Lung (tissue), 12 donors: ENCODE data around the gene CHAF1A. TPM values are rescaled to one million over a fixed set of nuclear protein-coding genes. Genes with fewer than 3 reads are reported as not detected.

ENCODE experiments used
- ATAC-seq: fragments of 200-7000 bp; cut with Tn5 transposase; one replicate; pipeline ENCODE4 v1.9.1; 2020; ENCODE audit warnings: moderate number of reproducible peaks; ENCODE audit not compliant: insufficient read depth, low FRiP score
- DNase-seq, 3 donors: peaks; one replicate each; pipeline ENCODE4 v3.0.0-alpha.2; 2013 to 2017
- H3K27ac ChIP-seq, 2 donors: one replicate each; pipeline ENCODE4 v1.5.1; 2013; ENCODE audit warnings: mild to moderate bottlenecking in 2 of 2, moderate library complexity in 2 of 2, control low read depth in 1 of 2, inconsistent platforms in 1 of 2, low read depth in 1 of 2, low read length in 1 of 2
- H3K27me3 ChIP-seq, 3 donors: one replicate each; pipeline ENCODE4 v1.5.1; 2013; ENCODE audit warnings: low read length in 2 of 3; ENCODE audit not compliant: control insufficient read depth in 3 of 3, insufficient read depth in 3 of 3
- H3K36me3 ChIP-seq, 4 donors: one replicate each; pipeline ENCODE4 v1.5.1; 2013; ENCODE audit warnings: low read length in 4 of 4, mild to moderate bottlenecking in 1 of 4, moderate library complexity in 1 of 4; ENCODE audit not compliant: control insufficient read depth in 4 of 4, insufficient read depth in 4 of 4
- H3K4me1 ChIP-seq, 5 donors: one replicate each; pipeline ENCODE4 v1.5.1; 2013; ENCODE audit warnings: low read length in 5 of 5, mild to moderate bottlenecking in 2 of 5, moderate library complexity in 1 of 5; ENCODE audit not compliant: control insufficient read depth in 5 of 5, insufficient read depth in 5 of 5
- H3K4me3 ChIP-seq: one replicate; pipeline ENCODE4 v1.5.1; 2013; ENCODE audit warnings: mild to moderate bottlenecking, control low read depth, moderate library complexity
- H3K9ac ChIP-seq, 2 donors: one replicate each; pipeline ENCODE4 v1.5.1; 2013; ENCODE audit warnings: low read length in 2 of 2, control low read depth in 1 of 2; ENCODE audit not compliant: insufficient read depth in 1 of 2
- H3K9me3 ChIP-seq, 4 donors: one replicate each; pipeline ENCODE4 v1.5.1; 2013; ENCODE audit warnings: low read length in 3 of 4, mild to moderate bottlenecking in 1 of 4, moderate library complexity in 1 of 4; ENCODE audit not compliant: control insufficient read depth in 4 of 4, insufficient read depth in 3 of 4
- WGBS, 2 donors: extraction: QIAGEN DNeasy Blood & Tissue Kit; methylation state at CpG; one replicate each; pipeline ENCODE4 v1.1.7; 2013; 5-methylcytosine and 5-hydroxymethylcytosine counted together
- polyA plus RNA-seq, 2 donors: library from polyadenylated mRNA; stranded (reverse); fragments of 200-250 nt; gene quantifications; one replicate each; pipeline ENCODE4 v1.2.1, GENCODE V29; 2013
- total RNA-seq, 2 donors: library from RNA; depleted of rRNA in 1 of 2; stranded (reverse); fragments of >200 nt in 1 of 2; gene quantifications; one replicate each; pipeline ENCODE4 v1.2.1, GENCODE V29; 2014 to 2021
- TF ChIP-seq, protein P1 (sequence below): IDR thresholded peaks from 2 replicates; pipeline ENCODE4 v1.5.1; 2012; ENCODE audit warnings: mild to moderate bottlenecking; ENCODE audit errors: control extremely low read depth, extremely low read depth
- donor health status: control.
- donor health status: control.
- donor health status: Bipolar disorder and iron deficiency.
- donor health status: healthy.
- donor health status: DM: yes; HTN: yes; CAD: no.

Gene CHAF1A
- total and polyA plus RNA-seq, 4 donors: 6.8 to 16.7 (median 8.7) TPM

DNA sequence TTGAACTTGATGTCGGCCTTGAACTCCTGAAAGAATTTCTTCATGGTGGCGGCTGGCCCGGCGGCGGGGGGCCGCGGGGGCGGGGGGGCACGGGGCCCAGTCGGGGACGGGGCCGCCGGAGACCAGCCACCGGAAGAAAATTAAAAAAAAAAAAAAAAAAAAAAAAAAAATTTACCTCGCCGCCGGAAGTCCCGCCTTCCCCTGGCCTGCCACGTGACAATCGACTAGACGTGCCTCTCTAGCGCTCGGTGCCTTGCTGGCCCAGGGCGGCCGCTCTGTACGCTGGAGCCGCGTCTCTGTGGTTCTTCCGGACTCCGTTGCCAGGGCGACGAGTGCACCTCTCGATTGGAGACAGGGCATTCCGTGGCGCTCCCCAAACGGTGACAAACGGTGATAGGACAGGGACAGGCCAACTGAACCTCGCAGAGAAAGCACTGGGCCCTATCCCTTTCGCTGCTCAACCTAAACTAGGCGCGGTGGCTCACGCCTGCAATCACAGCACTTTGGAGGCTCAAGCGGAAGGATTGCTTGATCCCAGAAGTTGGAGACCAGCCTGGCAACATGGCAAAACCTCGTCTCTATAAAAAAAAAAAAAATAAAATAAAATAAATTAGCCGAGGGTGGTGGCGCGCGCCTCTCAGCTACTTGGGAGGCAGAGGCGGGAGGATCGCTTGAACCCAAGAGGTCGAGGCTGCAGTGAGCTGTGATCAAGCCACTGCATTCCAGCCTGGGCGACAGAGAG lies 55.4 kb downstream of the CHAF1A start, which contains the start of gene UBXN6:
Gene UBXN6 (minus strand): TSS at position 141 of the 742 bp plus-strand sequence. CDS start 97 bp downstream, at position 44.
- Histone ChIP-seq H3K36me3 (peaks cover 2 to 19% (median 3%) of the 10 kb centered on the region in 4 donors), H3K9ac (peak within 1 kb of the TSS; percentile 61 to 63), H3K27ac (peak within 1 kb of the TSS; percentile 83 to 89), H3K4me3 (peak within 1 kb of the TSS; percentile 58), H3K4me1 (peaks cover 0 to 22% (median 7%) of the 10 kb centered on the region in 5 donors), H3K27me3 (no peaks in the 10 kb centered on the region), H3K9me3 (no peaks in the 10 kb centered on the region)
- TF ChIP-seq, protein P1, sequence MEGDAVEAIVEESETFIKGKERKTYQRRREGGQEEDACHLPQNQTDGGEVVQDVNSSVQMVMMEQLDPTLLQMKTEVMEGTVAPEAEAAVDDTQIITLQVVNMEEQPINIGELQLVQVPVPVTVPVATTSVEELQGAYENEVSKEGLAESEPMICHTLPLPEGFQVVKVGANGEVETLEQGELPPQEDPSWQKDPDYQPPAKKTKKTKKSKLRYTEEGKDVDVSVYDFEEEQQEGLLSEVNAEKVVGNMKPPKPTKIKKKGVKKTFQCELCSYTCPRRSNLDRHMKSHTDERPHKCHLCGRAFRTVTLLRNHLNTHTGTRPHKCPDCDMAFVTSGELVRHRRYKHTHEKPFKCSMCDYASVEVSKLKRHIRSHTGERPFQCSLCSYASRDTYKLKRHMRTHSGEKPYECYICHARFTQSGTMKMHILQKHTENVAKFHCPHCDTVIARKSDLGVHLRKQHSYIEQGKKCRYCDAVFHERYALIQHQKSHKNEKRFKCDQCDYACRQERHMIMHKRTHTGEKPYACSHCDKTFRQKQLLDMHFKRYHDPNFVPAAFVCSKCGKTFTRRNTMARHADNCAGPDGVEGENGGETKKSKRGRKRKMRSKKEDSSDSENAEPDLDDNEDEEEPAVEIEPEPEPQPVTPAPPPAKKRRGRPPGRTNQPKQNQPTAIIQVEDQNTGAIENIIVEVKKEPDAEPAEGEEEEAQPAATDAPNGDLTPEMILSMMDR: no peak
- ATAC-seq (peak; percentile 85), DNase-seq (peak; percentile 98 to 99 (median 98))
- WGBS, 2 donors: 11 to 14% methylated on average over 39 to 52 of the region's 52 CpGs

DNA sequence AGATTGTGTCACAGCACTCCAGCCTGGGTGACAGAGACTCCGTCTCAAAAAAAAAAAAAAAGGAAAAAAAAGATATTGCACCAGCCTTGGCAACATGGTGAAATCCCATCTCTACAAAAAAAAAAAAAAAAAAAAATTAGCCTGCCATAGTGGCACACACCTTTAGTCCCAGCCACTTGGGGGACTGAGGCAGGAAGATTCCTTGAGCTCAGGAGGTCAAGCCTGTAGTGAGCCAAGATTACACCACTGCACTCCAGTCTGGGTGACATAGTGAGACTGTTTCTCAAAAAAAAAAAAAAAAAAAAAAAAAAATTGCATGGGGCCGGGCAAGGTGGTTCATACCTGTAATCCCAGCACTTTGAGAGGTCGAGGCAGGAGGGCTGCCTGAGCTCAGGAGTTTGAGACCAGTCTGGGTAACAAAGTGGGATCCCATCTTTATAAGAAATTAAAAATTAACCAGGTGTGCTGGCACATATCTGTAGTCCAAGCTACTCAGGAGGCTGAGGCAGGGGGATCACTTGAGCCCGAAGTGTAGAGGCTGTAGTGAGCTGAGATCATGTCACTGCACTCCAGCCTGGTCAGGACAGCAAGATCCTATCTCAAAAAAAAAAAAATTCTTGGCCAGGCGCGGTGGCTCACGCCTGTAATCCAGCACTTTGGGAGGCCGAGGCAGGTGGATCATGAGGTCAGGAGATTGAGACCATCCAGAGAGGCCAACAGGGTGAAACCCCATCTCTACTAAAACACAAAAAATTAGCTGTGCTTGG lies 62.6 kb downstream of the CHAF1A start:
- Histone ChIP-seq H3K27me3 (no peaks in the 10 kb centered on the region), H3K9me3 (no peaks in the 10 kb centered on the region), H3K4me3 (no peak overlapping the region), H3K9ac (no peak overlapping the region), H3K4me1 (no peaks in the 10 kb centered on the region), H3K27ac (no peak overlapping the region), H3K36me3 (no peaks in the 10 kb centered on the region)
- 84 to 86% methylated on average over 8 of the region's 8 CpGs for WGBS, 2 donors
- TF ChIP-seq, protein P1: no peak
- no peak for ATAC-seq
- DNase-seq: no peak

DNA sequence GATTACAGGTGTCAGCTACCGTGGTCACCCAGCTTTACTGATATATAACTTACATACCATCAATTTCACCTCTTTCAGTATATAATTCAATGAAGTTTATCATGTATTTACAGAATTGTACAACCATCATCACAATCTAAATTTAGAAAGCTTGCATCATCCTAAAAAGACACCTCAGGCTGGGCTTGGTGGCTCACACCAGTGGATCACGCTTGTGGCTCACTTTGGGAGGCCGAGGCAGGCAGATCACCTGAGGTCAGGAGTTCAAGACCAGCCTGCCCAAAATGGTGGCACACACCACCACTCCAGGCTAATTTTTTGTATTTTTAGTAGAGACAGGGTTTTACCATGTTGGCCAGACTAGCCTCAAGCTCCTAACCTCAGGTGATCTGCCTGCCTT lies 65.4 kb downstream of the CHAF1A start:
- ATAC-seq (no peak), DNase-seq (no peak)
- H3K9me3 ChIP-seq: no peaks in the 10 kb centered on the region
- no peak overlapping the region for H3K27ac ChIP-seq
- H3K27me3 ChIP-seq: no peaks in the 10 kb centered on the region
- TF ChIP-seq, protein P1: no peak
- no peak overlapping the region for H3K4me3 ChIP-seq
- 77 to 93% methylated on average over 3 of the region's 3 CpGs for WGBS, 2 donors
- peaks cover 0 to 2% (median 0%) of the 10 kb centered on the region in 5 donors for H3K4me1 ChIP-seq
- no peak overlapping the region for H3K9ac ChIP-seq
- H3K36me3 ChIP-seq: no peaks in the 10 kb centered on the region
